HG03135 (cell line): ENCODE data around the gene PCBP2.
"Not testable (repeated sequence)": the region's sequence is repeated elsewhere in the genome, so short reads cannot be mapped to it uniquely, and the experiment has no call there.

Source experiments
- ATAC-seq: cut with Tn5 transposase; IDR thresholded peaks from one replicate; pipeline ENCODE4 v1.9.1; 2021; ENCODE audit warnings: mild to moderate bottlenecking, moderate library complexity; ENCODE audit not compliant: unreplicated experiment

The PCBP2 gene

DNA sequence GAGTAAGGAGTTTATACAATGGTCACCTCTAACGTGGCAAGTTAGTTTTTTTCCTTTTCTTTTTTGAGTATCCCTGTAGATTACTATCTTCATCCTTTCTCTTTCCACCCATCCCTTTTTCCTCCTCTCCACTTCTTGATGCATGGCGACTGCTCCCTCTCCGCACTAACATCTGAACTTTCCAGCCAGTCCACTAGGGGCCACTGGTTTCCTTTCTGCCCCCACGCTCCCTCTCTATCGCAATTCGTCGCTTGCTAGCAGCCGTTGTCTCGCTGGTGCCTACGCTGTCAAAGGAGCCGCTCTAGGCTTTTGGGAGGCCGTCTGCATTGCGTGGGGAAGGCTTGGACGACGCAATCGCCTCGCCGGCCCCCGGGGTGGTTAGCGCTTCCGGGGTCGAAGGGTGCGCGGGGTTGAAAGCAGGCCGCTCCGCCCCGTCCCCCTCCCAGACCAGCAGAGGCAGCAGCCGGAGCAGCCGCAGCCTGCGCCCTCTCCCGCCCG, at the start of gene PCBP2:
Gene PCBP2, plus strand, starts transcription at position 442 of the 498 bp plus-strand sequence. CDS start 2,699 bp downstream, outside the sequence.
- ATAC-seq = peak; percentile 95

DNA sequence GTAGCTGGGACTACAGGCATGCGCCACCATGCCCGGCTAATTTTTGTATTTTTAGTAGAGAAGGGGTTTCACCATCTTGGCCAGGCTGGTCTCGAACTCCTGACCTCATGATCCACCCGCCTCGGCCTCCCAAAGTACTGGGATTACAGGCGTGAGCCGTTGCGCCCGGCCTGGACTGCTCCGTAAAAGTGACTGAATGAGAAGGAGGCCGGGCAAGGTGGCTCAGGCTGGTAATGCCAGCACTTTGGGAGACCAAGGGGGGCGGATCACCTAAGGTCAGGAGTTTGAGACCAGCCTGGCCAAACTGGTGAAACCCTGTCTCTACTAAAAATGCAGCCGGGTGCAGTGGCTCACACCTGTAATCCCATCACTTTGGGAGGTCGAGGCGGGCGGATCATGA, 49.6 kb upstream of the PCBP2 start:
- ATAC-seq = not testable (repeated sequence)

DNA sequence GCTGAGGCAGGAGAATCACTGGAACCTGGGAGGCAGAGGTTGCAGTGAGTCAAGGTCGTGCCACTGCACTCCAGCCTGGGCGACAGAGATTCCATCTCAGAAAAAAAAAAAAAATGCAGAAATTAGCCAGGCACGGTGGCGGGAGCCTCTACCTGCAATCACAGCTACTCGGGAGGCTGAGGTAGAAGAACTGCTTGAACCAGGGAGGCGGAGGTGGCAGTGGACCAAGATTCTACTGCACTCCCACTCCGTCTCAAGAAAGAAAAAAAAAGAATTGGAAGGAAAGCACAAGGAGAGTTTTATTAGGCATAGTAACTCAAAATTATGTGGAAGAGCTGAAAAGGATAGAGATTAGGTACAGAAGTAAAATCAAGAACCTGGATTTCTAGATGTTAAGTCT, 49.0 kb upstream of the PCBP2 start:
- ATAC-seq = no peak

DNA sequence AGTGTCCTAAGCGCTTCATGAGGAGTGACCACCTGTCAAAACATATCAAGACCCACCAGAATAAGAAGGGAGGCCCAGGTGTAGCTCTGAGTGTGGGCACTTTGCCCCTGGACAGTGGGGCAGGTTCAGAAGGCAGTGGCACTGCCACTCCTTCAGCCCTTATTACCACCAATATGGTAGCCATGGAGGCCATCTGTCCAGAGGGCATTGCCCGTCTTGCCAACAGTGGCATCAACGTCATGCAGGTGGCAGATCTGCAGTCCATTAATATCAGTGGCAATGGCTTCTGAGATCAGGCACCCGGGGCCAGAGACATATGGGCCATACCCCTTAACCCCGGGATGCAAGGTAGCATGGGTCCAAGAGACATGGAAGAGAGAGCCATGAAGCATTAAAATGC, 41.0 kb upstream of the PCBP2 start:
- ATAC-seq = no peak

GRCh38 chr12:53413485-53414204, 38.3 kb upstream of the PCBP2 start:
- ATAC-seq = no peak

GRCh38 chr12:53414756-53415417, 37.0 kb upstream of the PCBP2 start:
- ATAC-seq = no peak

DNA sequence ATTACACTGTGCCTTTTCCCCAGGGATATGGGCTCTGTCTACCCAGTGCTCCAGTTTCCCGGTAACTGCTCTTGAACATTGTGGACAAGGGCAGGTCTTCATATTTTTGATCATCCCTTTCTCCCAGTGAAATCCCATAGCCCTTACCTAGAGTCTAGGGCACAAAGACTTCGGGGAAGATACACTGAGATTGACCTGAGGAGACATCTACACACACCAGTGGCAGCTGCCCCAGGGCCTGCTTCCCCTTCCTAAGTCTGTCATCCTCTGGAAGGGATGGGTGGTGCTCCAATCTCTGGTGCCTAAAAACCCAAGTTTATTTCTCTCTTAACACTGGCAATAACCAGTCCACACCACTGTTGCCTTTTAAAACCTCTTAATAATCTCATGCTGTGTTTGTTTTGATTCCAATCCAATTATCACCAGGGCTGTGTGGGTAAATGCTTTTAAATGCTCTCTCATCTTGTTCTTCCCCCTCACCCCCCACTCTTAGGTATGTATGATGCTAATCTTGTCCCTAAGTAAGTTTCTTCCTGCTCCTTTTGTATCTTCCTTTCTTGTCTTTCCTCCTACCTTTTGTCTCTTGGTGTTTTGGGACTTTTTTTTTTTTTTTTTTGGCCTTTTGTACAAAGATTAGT, 36.0 kb upstream of the PCBP2 start:
- not testable (repeated sequence) for ATAC-seq

GRCh38 chr12:53417291-53417816, 34.5 kb upstream of the PCBP2 start:
- not testable (repeated sequence) for ATAC-seq

DNA sequence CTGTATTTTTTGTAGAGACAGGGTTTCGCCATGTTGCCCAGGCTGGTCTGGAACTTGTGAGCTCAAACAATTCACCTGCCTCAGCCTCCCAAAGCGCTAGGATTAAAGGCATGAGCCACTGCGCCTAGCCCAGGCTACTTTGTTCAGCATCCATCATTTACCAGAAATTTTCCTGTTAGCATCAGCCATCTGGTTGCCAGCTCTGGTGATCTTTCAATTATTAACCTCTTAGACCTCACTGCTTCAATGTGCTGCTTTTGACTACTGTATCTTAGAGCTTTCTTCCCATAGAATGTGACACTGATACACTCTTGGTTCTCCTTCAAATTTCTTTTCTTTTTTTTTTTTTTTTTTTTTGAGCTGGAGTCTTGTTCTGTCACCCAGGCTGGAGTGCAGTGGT, 33.7 kb upstream of the PCBP2 start:
- ATAC-seq = no peak

- no peak for ATAC-seq
Measured at GRCh38 chr12:53419756-53420155, 32.1 kb upstream of the PCBP2 start.

DNA sequence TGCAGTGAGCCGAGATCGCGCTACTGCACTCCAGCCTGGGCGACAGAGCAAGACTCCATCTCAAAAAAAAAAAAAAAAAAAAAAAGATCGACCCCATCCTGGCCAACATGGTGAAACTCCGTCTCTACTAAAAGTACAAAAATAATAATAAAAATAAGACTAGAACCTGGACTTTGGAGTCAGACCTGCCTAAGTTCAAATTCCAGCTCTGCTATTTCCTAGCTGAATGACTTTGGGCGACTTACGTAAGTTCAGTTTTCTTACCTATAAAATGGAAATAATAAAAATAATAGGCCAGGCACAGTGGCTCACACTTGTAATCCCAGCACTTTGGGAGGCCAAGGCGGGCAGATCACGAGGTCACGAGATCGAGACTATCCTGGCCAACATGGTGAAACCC, 29.7 kb upstream of the PCBP2 start:
- not testable (repeated sequence) for ATAC-seq

GRCh38 chr12:53423597-53423996, 28.3 kb upstream of the PCBP2 start, which contains the start of gene AMHR2:
AMHR2 (plus strand) TSS chr12:53423855; CDS start chr12:53423935, 80 bp downstream.
- ATAC-seq = no peak

DNA sequence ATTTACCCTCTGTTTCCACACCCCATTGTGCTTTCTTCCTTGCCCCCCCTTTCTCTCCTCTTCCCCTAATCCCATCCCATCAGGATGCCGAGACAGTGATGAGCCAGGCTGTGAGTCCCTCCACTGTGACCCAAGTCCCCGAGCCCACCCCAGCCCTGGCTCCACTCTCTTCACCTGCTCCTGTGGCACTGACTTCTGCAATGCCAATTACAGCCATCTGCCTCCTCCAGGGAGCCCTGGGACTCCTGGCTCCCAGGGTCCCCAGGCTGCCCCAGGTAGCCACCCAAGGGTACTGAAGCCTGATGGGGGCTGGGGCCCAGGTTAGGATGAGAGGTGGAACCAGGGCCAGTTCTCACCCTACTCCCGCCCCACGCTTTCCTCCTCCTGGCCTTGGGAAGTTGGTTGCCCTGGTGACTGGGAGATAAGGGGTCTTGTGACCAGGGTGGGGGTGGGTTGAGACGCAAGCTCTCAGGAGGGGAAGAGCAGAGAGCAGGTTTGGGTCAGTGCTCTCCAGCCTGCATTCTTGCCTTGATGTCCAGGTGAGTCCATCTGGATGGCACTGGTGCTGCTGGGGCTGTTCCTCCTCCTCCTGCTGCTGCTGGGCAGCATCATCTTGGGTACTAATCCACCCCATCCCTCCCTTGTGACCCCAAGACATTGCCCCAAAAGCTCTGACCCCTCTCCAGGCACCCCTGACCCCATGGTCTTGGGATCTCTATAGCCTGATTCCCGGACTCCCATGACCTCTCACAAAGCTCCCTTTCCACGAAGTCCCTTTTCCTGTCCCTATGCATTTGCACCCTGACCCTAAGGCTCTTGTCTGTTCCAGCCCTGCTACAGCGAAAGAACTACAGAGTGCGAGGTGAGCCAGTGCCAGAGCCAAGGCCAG, 27.0 kb upstream of the PCBP2 start:
- no peak for ATAC-seq

GRCh38 chr12:53425515-53426150, 26.3 kb upstream of the PCBP2 start:
- no peak for ATAC-seq

DNA sequence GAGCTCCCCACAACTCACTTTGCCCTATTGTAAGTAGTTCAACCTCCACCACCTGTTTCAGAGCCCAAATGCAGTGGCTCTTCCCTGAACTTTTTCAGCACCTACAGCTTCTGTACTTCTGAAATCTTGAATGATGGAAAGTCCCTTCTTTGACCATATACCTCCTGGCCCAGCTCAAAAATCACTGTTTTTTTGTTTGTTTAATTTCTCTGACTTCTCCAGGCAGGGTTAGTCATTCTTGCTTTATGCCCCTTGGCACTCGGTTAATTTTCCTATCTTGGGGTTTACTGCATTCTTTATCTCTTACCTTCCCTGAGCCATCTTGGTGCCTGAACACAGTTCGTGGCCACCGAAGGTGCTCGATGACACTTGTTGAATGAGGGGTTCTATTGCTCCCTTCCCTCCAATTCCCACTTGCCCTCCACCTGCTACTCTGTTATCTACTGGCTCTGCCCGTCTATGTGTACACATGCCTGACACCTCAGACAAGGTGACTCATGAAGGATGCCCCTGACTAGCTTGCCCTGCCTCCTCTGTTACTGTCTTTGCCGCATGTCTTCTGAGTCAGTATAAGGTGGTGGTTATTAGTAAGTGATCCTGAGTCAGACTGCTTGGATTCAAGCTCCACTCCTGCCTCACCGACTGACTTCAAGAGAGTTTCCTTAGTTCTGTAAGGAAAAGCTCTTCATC, 23.9 kb upstream of the PCBP2 start:
- no peak for ATAC-seq

- no peak for ATAC-seq
Measured at GRCh38 chr12:53428741-53429140, 23.2 kb upstream of the PCBP2 start.

DNA sequence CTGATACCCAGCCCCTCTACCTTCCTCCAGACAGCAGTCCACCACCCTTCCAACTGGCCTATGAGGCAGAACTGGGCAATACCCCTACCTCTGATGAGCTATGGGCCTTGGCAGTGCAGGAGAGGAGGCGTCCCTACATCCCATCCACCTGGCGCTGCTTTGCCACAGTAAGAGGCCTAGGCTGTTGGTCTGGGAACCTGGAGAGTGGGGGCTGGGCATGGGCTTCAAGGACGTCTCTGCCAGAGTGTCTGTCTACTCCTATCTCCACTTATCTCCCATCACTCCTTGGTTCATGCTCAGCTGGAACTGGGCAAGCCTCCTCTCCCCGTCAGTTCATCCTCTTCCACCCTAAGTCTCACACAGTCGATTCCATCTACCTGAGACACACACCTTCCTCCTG, 21.8 kb upstream of the PCBP2 start:
- no peak for ATAC-seq

- no peak for ATAC-seq
Measured at GRCh38 chr12:53431187-53431586, 20.7 kb upstream of the PCBP2 start.

DNA sequence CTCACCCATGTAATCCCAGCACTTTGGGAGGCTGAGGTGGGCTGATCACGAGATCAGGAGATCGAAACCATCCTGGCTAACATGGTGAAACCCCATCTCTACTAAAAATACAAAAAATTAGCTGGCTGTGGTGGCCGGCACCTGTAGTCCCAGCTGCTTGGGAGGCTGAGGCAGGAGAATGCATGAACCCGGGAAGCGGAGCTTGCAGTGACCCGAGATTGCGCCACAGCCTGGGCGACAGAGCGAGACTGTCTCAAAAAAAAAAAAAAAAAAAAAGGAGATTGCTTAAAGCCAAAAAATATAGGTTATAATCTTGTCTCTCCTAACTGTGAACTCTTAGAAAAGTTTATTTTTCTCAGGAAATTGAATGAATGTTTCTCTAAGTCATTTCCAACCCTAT, 16.6 kb upstream of the PCBP2 start:
- ATAC-seq = not testable (repeated sequence)
